C4-2B (cell line): ENCODE measurements around the gene TP53TG3C.
"Not testable (repeated sequence)": the region's sequence is repeated elsewhere in the genome, so short reads cannot be mapped to it uniquely, and the experiment has no call there.

Experiments
- H3K27ac ChIP-seq: fragments of 450-650 bp; 2 replicates; pipeline ENCODE4 v1.5.1; 2017

The TP53TG3C gene, protein sequence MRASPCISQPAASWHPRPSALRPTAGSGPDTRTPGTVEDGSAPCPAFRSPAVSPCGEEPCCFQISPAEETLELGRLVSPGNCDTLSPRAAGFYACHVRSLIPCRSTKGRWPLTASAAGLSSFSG

GRCh38 chr16:33193926-33194325 lies at the start of gene TP53TG3C:
Gene TP53TG3C (plus strand): TSS chr16:33194226. CDS start chr16:33194294, 68 bp downstream.
- not testable (repeated sequence) for H3K27ac ChIP-seq
